AG09319 (cell line): Measurements from ENCODE around the gene REEP2.
"Not testable (repeated sequence)": the region's sequence is repeated elsewhere in the genome, so short reads cannot be mapped to it uniquely, and the experiment has no call there.

ENCODE experiments used
- DNase-seq: peaks from one replicate; pipeline ENCODE4 v3.0.0-alpha.2; 2010; ENCODE audit warnings: low read depth; ENCODE audit errors: extremely low read depth
- CTCF ChIP-seq: IDR thresholded peaks from 2 replicates; pipeline ENCODE4 v1.5.1; 2011; ENCODE audit warnings: low read depth, mild to moderate bottlenecking, inconsistent platforms, low read length, moderate library complexity

The REEP2 gene

GRCh38 chr5:138438724-138439476 lies at the start of gene REEP2:
REEP2 (plus strand) TSS chr5:138439057; CDS start chr5:138439209, 152 bp downstream.
- no peak for DNase-seq
- no peak for TF ChIP-seq CTCF

- no peak for TF ChIP-seq CTCF
- DNase-seq: no peak
These were observed 49.5 kb upstream of the REEP2 start for GRCh38 chr5:138389332-138389731.

GRCh38 chr5:138389911-138390310 lies 48.9 kb upstream of the REEP2 start:
- DNase-seq: not testable (repeated sequence)

- TF ChIP-seq CTCF: no peak
- no peak for DNase-seq
These were observed 46.9 kb upstream of the REEP2 start for GRCh38 chr5:138391859-138392386.

- no peak for TF ChIP-seq CTCF
- DNase-seq: no peak
These were observed 36.2 kb upstream of the REEP2 start for GRCh38 chr5:138402640-138403039.

GRCh38 chr5:138408023-138408422 lies 30.8 kb upstream of the REEP2 start:
- no peak for TF ChIP-seq CTCF
- no peak for DNase-seq

- peak; percentile 3 for DNase-seq
- peak; percentile 39 for TF ChIP-seq CTCF
These were observed 27.7 kb upstream of the REEP2 start for GRCh38 chr5:138410996-138411640.
